HL-60/S4 treated with retinoic acid at 250 ng/mL for 4 days and 3 days (cell line): ENCODE measurements around the gene TMEM141.
"Not testable (repeated sequence)": the region's sequence is repeated elsewhere in the genome, so short reads cannot be mapped to it uniquely, and the experiment has no call there.

Source experiments
- in situ Hi-C: fragments of 300-500 bp; cut with MboI; formaldehyde crosslinking; loops from 2 replicates; pipeline ENCODE4 v1.7.0; 2022; ENCODE audit warnings: low sequenced_read_pairs

The TMEM141 gene

DNA sequence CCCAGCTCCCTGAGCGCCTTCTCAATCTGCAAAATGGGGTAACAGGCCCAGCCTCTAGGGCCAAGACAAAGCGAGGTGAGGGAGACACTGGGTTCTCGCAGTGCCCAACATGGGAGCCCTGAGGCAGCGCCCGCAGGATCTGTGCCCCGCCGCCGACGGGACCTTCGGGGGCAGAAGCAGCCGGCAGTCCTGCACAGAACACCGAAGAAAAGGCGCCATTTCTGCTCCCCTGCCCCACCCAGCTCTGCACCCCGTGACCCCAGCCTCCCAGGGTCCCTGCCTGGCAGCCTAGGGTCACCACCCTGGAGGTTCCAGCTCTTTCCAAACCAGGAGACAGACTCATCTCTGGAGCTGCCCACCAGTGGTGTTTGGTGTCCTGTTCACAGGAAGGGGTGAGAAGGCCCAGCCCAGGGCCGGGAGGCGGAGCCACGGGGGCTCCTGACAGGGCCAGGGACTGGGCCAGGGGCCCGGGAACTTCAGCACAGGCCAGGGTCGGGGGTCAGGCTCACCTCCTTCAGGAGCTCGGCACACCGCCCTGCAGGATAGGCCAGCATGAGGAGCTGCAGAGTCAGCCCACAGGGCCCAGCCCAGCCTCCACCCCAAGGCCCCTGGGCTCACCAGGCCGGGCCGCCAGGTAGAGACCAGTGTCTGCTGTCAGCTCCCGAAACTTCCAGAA lies 36.4 kb upstream of the TMEM141 start:
- in situ Hi-C loops: no loop called here

DNA sequence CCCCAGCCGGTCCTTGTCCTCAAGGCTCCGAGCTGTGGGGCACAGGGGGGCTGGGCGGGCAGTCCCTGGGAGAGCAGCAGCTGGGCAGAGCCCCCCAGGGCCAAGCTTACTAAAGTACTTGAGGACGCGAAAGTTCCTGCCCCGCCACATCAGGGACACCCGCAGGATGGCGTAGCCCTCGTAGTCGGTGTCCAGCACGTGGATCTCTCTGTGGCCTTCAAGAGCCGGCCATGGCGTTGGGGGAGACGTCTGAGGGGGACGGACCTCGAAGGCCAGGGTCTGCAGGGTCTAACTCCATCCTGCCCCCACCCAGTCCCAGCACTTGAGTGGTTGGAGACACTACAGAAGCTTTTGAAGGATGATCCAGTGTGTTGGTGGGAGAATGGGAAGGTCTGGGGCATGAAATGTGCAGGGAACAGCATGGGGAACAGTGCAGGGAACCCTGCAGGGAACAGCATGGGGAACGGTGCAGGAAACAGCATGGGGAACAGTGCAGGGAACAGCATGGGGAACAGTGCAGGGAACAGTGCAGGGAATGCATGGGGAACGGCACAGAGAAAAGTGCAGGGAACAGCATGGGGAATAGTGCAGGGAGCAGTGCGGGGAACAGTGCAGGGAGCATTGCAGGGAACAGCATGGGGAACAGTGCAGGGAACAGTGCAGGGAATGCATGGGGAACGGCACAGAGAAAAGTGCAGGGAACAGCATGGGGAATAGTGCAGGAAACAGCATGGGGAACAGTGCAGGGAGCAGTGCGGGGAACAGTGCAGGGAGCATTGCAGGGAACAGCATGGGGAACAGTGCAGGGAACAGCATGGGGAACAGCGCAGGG lies 35.6 kb upstream of the TMEM141 start:
- in situ Hi-C loops: not testable (repeated sequence)

GRCh38 chr9:136756134-136756438 lies 35.1 kb upstream of the TMEM141 start:
- in situ Hi-C loops: no loop called here

GRCh38 chr9:136756836-136757235 lies 34.3 kb upstream of the TMEM141 start:
- in situ Hi-C loops: no loop called here

GRCh38 chr9:136757328-136757727 lies 33.8 kb upstream of the TMEM141 start:
- in situ Hi-C loops: no loop called here

DNA sequence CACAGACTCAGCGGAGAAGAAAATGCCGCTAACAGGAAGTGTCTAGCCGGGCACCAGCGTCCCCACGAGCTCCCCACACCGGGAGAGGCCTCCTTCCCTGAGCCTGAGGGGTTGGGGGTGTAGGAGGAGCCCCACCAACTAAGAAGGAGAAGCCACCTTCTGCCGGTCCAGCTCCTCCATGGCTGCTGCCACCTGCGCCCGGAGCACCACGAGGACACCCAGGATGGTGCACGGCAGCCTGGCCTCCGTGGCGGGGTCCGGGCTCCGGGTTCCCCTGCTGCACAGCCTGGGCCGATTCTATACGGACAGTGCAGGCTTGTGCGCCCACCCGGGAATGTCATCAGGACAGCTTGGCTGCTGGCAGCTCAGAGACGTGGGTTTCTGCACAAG lies 33.4 kb upstream of the TMEM141 start:
- in situ Hi-C loops: no loop called here

DNA sequence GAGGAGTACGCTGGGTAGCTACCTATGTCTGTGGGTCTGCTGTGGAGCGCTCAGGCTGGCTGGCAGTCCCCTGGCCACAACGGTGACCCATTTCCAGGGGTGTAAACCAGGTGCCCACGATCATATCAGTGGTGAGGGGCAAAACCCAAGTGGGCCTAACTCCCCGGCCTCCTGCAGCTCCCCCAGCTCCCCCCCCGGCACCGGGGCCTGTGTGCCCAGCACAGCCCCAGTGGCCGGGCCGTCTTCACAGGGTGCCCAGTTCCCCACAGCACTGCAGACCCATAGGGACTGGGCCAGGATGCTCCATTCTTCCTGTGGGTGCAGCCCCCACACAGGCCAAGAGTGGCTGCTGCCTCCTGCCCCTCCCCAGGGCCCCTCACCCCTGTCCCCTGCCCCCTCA lies 32.1 kb upstream of the TMEM141 start:
- in situ Hi-C loops: no loop called here

DNA sequence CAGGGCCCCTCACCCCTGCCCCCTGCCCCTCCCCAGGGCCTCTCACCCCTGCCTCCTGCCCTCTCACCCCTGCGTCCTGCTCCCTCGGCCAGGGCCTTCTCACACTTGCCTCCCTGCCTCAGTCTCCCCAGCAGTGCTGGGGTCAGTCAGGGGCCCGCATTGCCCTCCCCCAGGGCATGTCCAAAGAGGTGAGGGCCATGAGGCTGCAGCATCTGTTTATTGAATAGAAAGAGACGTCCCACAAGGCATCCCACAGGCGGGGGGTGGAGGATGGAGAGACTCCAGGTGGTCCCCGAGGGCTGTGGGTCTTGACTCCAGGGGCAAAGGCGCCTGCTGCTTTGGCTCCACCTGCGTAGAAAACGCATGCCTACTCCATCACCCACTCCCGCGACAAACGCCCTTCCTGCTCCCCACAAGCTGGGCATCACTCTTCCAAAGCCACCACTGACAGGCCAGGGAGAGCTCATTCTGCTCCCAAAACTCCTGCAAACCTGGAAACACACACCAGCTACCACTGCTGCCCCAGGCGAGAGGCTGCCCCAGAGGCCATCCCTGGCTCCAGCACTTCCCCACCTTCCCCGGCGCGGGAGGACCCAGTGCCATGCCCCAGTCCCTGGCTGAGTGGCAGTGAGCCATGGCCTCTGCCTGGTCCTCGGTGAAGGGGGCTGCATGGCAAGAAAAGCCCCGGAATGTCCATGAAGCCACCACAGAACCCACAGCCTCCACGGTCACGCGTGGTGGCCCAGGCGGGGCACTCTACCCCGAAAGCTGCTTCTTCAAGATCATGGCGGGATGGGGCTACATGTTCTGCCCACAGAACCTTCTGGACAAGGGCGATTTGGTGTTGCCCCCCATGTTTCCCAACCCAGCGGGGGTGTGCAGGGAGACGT lies 31.5 kb upstream of the TMEM141 start:
- in situ Hi-C loops: no loop called here

GRCh38 chr9:136760424-136760823 lies 30.7 kb upstream of the TMEM141 start:
- in situ Hi-C loops: no loop called here

- in situ Hi-C loops: not testable (repeated sequence)
These were observed 30.2 kb upstream of the TMEM141 start for GRCh38 chr9:136760834-136761544.

- in situ Hi-C loops: no loop called here
These were observed 29.6 kb upstream of the TMEM141 start for GRCh38 chr9:136761545-136761981.

DNA sequence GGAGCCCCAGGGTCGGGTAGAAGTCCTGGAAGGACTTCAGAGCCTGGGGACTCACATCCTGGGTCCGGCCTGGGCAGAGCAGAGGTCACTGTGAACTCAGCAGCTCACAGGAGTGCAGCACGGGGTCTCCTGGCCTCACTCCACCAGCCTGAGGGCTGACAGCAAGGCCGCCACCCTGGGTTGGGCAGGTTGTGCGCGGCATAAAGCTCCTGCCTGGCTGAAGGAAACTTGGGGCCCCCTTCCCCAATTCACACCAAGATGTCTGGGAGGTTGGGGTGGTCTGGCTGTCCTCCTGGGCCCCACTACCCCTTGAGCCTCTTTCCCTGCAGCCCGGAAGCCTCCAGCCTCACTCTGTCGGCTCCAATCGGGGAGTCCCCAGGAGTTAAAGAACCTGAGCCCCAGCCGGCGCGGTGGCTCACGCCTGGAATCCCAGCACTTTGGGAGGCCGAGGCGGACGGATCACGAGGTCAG lies 28.9 kb upstream of the TMEM141 start:
- in situ Hi-C loops: no loop called here

DNA sequence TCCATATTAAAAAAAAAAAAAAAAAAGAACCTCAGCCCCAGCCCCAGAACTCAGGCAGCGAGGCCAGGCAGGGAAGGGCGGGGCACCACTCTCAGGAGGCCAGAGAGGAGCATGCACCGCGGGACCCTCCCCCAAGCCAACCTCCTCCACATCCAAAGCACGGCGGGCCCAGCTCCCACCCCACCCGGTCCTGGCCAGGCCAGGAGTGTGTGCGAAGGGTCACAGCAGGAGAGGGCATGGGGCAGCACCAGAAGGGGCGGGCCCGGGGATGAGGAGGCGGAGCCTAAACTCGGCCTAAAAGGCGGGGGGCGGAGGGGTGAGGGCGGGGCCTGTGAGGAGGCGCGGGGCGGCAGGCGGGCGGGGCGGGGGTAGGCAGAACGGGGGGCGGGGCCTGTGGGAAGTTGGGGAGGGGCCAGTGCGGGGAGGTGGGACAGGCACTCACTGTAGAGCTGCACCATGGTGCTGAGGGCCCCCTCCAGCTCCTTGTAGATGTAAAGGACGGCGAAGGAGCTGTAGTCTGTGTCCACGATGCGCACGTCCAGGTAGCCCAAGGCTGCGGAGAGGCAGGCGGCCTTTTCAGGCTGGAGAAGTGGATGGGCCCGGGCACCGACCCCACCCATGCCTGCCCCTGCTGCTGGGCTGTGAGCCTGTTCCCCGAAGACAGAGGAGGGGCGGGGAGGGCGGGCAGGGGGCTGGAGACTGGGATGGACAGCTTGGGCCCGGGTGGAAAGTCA lies 28.1 kb upstream of the TMEM141 start:
- in situ Hi-C loops: no loop called here

GRCh38 chr9:136763649-136764035 lies 27.5 kb upstream of the TMEM141 start:
- in situ Hi-C loops: no loop called here

GRCh38 chr9:136764301-136764891 lies 26.7 kb upstream of the TMEM141 start, which contains the start of gene LCN15:
TSS of gene LCN15 (minus strand) at chr9:136764518. CDS start at chr9:136764488, 30 bp downstream.
- in situ Hi-C loops: no loop called here

- in situ Hi-C loops: no loop called here
These were observed 26.1 kb upstream of the TMEM141 start for GRCh38 chr9:136765041-136765440.

DNA sequence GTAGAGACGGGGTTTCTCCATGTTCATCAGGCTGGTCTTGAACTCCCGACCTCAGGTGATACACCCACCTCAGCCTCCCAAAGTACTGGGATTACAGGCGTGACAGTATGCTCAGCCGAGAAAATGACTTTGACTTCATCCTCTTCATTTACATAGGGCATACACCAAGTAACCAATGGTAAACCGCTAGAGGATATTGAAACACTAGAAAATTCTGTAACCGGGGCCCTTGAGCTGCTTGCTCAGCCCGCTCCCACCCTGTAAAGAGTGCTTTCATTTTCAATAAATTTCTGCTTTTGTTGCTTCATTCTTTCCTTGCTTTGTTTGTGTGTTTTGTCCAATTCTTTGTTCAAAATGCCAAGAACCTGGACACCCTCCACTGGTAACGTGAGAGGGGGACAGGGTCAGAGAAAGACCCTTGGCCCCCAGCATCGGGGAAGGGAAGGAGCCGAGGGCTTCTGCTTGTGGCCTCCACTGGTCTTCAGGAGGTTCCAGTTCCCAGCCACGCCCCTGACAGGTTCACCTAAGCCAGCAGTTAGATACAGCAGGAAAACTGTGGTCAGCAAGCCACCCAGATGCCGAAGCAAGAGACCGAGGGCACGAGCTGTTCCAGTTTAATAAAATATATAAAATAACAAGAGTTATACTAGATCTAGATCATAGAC lies 25.3 kb upstream of the TMEM141 start:
- in situ Hi-C loops: not testable (repeated sequence)

GRCh38 chr9:136766410-136767120 lies 24.6 kb upstream of the TMEM141 start:
- in situ Hi-C loops: not testable (repeated sequence)
